ENCODE results near the gene FAM13A. TPM values are rescaled to one million over a fixed set of nuclear protein-coding genes. Genes with fewer than 3 reads are reported as not detected.

Gene FAM13A
- total RNA-seq, 1 donor from 2014 or later, result 39.9 TPM

GRCh38 chr4:88975958-88976774 is 80.8 kb downstream of the FAM13A start:
- peak; percentile 57 for ATAC-seq
- intact Hi-C loops (cut with DNase I), result no loop called here
- no peak for DNase-seq (ENCODE audit: low spot score)

GRCh38 chr4:88971536-88971935 is 85.4 kb downstream of the FAM13A start:
- intact Hi-C loops (cut with DNase I), result no loop called here

GRCh38 chr4:88969746-88970145 is 87.2 kb downstream of the FAM13A start:
- DNase-seq (ENCODE audit: low spot score) (no peak), ATAC-seq (no peak)
- intact Hi-C loops (cut with DNase I), result no loop called here

More at GRCh38 chr4:88971536-88971935, 85.4 kb downstream of the FAM13A start:
- no peak for ATAC-seq
- no peak for DNase-seq (ENCODE audit: low spot score)

- intact Hi-C loops (cut with DNase I), result no loop called here
- ATAC-seq, result no peak
Measured at GRCh38 chr4:88969271-88969670, 87.7 kb downstream of the FAM13A start.

DNA sequence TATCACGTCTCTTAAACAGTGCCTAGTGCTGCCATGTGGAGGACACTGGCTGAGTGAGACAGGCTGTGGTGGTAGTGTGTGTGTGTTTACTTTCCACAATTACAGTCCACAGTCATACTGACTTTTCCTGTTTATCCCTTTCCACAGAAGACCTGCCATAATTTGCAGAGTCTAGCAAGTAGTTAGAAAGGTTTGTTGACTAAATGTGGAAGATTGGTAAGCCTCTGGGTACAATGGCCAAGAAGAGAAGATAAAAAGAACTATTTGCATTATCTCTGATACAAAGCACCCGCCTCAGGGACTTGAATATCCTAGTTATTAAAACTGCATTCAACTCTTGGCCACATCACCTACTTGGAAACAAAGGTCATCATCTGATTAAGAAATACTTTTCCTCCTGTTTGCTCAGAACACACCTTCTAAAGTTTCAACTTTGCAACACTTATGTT is 89.1 kb downstream of the FAM13A start:
- no peak for ATAC-seq
- intact Hi-C loops (cut with DNase I), result no loop called here
- DNase-seq (ENCODE audit: low spot score), result no peak

More at GRCh38 chr4:88969271-88969670, 87.7 kb downstream of the FAM13A start:
- no peak for DNase-seq (ENCODE audit: low spot score)

DNA sequence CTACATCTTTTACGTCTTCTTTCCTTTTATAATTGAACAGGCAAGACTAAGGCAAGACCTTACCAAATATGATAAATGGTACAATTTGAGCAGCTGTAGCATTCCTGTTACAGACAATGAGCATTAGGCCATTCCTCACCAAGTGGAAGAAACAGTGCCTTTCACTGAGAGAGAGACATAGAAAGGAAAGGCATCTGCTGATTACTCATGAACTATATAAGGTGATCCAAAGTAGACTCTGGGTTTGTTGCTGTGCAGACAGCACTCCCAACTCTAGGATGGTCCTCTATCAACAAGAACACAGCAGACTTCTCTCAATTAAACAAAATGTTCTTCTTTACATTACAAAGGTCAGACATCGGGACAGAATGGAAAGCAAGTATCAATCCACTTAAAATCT is 91.9 kb downstream of the FAM13A start:
- intact Hi-C loops (cut with DNase I), result no loop called here
- DNase-seq (ENCODE audit: low spot score) (no peak), ATAC-seq (no peak)

- ATAC-seq (no peak), DNase-seq (ENCODE audit: low spot score) (no peak)
- intact Hi-C loops (cut with DNase I), result no loop called here
Measured at GRCh38 chr4:88964450-88964849, 92.5 kb downstream of the FAM13A start.

- intact Hi-C loops (cut with DNase I), result no loop called here
- ATAC-seq (peak; percentile 66), DNase-seq (ENCODE audit: low spot score) (no peak)
Measured at GRCh38 chr4:88963817-88964216, 93.2 kb downstream of the FAM13A start.

DNA sequence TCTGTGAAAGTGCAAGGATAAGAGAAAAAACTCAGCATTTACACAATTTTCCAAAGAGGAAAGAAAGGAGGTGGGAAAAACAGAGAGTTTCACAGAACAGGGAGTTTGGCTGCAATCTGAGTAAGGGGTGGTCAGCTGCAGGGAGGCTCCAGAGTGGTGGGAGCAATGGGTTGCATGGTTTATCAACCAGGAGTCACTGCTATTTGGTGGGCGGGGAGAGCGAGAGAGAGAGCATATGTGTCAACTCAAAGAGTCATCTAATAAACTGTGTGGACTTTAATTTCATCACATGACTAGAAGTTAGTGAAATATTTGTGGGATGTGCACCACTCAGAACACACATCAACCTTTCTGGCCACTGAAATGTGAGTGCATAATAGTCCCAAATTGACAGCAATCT is 94.6 kb downstream of the FAM13A start:
- ATAC-seq, result no peak
- DNase-seq (ENCODE audit: low spot score), result no peak
- intact Hi-C loops (cut with DNase I), result no loop called here

DNA sequence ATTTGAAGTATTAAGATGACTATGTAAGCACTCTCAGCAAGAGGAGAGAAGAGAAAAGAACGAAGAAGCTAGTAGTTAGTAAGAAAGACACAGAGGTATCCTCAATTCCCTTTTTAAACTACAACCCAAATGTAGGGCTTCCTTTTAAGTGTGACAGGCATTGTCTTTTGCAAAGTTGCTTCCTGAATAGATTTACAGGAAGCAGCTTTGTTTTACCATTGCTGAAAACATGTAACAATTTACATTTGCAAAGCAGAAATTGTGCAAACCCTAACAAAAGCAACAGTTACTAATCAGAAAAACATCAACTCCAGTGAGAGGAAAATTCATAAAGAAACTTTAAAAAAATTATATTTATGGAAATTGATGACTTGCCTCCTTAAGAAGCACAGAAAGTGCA is 96.4 kb downstream of the FAM13A start:
- ATAC-seq (no peak), DNase-seq (ENCODE audit: low spot score) (no peak)
- intact Hi-C loops (cut with DNase I), result no loop called here

DNA sequence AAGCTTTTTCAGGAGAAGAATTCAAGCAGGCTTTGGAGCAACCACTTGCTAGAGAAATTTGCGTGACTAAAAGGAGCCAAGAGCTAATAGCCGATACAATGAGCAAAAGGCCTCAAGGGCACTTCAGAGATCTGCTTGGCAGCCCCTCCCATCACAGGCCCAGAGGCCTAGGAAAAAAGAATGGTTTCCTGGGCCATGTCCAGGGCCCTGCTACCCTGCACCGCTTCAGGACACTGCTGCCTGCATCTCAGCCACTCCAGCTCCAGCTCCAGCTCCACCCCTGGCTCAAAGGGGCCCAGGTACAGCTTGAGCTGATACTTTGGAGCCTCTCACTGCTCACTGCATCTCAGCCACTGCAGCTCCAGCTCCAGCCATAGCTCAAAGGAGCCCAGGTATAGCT is 98.9 kb downstream of the FAM13A start:
- intact Hi-C loops (cut with DNase I), result no loop called here
- DNase-seq (ENCODE audit: low spot score) (no peak), ATAC-seq (peak; percentile 33)

GRCh38 chr4:88957570-88957969 is 99.4 kb downstream of the FAM13A start:
- intact Hi-C loops (cut with DNase I), result no loop called here
- no peak for DNase-seq (ENCODE audit: low spot score)
- ATAC-seq, result peak; percentile 63

DNA sequence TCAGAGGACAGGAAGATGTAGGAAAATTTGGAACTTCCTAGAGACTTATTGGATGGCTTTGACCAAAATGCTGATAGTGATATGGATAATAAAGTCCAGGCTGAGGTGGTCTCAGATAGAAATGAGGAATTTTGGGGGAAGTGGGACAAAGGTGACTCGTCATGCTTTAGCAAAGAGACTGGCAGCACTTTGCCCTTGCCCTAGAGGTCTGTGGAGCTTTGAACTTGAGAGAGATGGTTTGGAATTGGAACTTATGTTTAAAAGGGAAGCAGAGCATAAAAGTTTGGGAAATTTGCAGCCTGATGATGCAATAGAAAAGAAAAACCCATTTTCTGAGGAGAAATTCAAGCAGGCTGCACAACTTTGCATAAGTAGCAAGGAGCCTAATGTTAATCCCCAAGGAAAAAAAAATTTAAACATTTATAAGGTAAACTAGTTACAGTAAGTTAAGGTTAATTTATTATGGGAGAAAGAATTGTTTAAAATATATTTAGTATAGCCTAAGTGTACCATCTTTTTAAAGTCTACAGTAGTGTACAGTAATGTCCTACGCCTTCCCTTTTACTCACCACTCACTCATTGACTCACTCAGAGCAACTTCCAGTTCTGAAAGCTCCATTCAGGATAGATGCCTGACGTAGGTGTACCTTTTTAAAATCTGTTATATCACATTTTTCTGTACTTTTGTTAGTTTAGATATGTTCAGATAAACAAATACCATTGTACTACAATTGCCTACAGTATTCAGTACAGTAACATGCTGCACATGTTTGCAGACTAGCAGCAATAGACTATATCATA is 101.2 kb downstream of the FAM13A start:
- ATAC-seq (no peak), DNase-seq (ENCODE audit: low spot score) (no peak)
- intact Hi-C loops (cut with DNase I), result no loop called here

DNA sequence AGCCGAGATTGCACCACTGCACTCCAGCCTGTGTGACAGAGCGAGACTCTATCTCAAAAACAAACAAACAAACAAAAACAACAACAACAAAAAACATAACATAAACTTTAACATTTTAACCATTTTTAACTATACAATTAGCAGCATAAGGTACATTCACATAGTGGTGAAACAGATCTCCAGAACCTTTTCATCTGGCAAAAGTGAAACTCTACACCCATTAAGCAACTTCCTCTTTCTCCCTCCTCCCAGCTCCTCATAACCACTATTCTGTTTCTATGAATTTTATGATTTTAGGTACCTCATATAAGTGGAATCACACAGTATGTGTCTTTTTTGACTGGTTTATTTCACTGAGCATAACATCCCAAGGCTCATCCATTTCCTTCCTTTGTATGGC is 103.6 kb downstream of the FAM13A start:
- ATAC-seq, result no peak
- DNase-seq (ENCODE audit: low spot score), result no peak
- intact Hi-C loops (cut with DNase I), result no loop called here

- intact Hi-C loops (cut with DNase I), result no loop called here
- no peak for DNase-seq (ENCODE audit: low spot score)
- peak; percentile 92 for ATAC-seq
Measured at GRCh38 chr4:88952081-88952480, 104.9 kb downstream of the FAM13A start.

DNA sequence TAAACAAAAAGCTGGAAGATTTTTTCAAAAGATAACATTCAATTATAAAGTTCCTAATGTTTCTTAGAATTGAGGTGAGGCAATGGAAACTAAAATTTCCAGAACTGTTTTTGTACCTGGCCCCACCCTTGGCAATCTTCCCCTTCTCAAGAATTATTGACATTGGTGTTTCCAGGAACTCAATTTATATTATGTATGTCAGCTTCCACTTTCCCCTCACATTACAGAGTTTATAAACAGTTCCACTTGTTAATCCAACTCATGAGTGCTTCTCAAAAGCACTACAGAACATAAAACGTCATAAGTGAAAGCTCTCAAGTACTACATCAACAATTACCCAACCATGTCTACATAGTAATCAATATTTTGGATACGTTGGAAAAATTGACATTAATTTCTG is 107.4 kb downstream of the FAM13A start:
- intact Hi-C loops (cut with DNase I), result no loop called here
- ATAC-seq (no peak), DNase-seq (ENCODE audit: low spot score) (no peak)

DNA sequence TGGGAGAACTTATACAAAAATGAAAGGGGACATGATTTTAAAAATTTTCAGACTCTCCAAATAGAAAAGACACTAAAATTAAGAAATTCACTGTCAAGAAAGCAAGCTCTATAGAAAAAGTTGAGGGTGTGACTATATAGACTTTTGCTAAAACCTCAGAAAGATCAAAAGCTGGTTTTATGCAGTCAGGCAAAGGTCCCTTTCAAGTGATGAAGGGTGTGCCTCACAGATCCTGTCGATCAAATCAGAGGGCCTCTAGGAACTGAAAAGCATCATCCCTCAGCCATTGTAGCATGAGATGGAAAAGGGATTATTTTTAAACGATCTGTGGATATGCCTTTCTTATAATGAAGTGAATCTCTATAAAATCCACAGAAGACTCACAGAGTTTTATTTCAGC is 116.5 kb downstream of the FAM13A start:
- intact Hi-C loops (cut with DNase I), result no loop called here

GRCh38 chr4:88939697-88940096 is 117.3 kb downstream of the FAM13A start:
- no peak for ATAC-seq
- DNase-seq (ENCODE audit: low spot score), result no peak
- intact Hi-C loops (cut with DNase I), result no loop called here

More for the DNA sequence above, 116.5 kb downstream of the FAM13A start:
- ATAC-seq, result no peak
- no peak for DNase-seq (ENCODE audit: low spot score)

DNA sequence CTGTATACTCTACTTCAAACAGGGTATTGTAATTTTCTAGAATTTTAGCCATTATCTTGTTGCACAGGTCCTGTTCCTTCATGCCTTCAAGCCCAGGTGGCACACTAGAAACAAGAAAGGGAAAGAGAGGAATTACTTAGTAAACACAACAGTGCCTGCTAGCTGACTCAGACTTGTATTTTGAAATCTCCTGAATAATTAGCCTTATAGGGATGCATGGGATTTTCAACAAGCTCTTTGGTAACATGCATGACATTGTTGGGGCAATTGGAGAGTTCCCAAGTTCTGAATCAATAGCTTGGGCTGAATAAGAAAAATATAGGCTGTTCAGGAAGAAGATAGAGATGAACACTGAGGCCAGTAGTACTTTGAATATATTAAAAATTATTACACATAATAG is 118.8 kb downstream of the FAM13A start:
- intact Hi-C loops (cut with DNase I), result no loop called here
- no peak for ATAC-seq
- no peak for DNase-seq (ENCODE audit: low spot score)

DNA sequence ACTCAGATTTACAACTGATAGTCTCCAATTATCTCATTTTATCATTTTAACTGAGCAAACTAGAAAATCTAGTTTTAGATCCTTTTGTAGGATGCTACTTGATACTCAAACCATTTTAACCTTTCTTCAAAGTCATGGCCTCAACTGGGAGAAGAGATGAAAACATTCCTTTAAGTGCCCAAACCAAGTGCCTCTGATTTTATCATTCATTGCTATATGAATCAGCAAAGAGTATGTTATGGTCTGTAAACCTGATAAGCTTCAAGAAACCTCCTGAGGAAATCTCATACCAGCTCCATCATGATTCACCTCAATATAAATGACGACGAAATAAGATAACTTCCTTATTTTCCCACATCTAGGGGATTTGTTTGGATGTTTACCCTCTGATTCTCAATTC is 119.9 kb downstream of the FAM13A start:
- ATAC-seq (no peak), DNase-seq (ENCODE audit: low spot score) (no peak)
- intact Hi-C loops (cut with DNase I), result no loop called here

Measured in sciatic nerve (tissue), 2 donors.